Sigmoid colon (tissue), 4 donors: Measurements from ENCODE around the gene GRK1.

Source experiments
- POLR2A ChIP-seq, 2 donors: fragments of 450-650 bp; IDR thresholded peaks; one replicate each; pipeline ENCODE4 v1.6.1; 2016; ENCODE audit warnings: antibody characterized with exemption in 2 of 2, mild to moderate bottlenecking in 2 of 2, moderate library complexity in 2 of 2
- POLR2AphosphoS5 ChIP-seq, 4 donors: sonication (generic); formaldehyde crosslinking; IDR thresholded peaks; one replicate each; pipeline ENCODE4 v1.6.1; 2017; ENCODE audit warnings: antibody characterized with exemption in 4 of 4
- TF ChIP-seq, protein P1 (sequence below), 4 experiments: fragments of 450-650 bp in 3 of 4; fragments of 200-600 bp in 1 of 4; IDR thresholded peaks; one replicate each; pipeline ENCODE4 v1.5.1; 2016 to 2019; ENCODE audit warnings: antibody characterized with exemption in 4 of 4, mild to moderate bottlenecking in 3 of 4, moderate library complexity in 2 of 4

DNA sequence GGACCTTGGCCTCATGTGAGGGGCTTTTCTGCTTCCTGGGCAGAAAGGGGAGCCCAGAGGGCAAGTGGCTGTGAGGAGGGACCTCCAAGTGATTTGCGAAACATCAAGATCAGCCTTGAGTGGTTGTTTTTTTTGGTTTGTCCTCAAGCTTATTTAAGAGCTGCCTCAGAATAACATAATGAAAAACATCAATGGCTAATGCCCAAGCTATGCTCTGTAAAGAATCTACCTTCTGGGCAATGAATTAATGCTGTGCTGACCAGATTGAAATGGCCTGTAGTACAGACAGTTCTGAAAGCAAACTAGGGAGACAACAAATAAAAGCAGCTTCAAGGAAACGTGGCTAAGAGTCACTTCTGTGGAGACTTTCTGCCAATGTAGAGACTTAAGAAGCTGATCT lies 100.3 kb downstream of the GRK1 start:
- TF ChIP-seq, protein P1, sequence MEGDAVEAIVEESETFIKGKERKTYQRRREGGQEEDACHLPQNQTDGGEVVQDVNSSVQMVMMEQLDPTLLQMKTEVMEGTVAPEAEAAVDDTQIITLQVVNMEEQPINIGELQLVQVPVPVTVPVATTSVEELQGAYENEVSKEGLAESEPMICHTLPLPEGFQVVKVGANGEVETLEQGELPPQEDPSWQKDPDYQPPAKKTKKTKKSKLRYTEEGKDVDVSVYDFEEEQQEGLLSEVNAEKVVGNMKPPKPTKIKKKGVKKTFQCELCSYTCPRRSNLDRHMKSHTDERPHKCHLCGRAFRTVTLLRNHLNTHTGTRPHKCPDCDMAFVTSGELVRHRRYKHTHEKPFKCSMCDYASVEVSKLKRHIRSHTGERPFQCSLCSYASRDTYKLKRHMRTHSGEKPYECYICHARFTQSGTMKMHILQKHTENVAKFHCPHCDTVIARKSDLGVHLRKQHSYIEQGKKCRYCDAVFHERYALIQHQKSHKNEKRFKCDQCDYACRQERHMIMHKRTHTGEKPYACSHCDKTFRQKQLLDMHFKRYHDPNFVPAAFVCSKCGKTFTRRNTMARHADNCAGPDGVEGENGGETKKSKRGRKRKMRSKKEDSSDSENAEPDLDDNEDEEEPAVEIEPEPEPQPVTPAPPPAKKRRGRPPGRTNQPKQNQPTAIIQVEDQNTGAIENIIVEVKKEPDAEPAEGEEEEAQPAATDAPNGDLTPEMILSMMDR (IDR thresholded peaks at IDR 0.05): no peak
- TF ChIP-seq POLR2A (IDR thresholded peaks at IDR 0.05): no peak
- no peak for TF ChIP-seq POLR2AphosphoS5 (IDR thresholded peaks at IDR 0.05)
